GM23248 (cell line): Measurements from ENCODE around the gene MYLK. TPM values are rescaled to one million over a fixed set of nuclear protein-coding genes. Genes with fewer than 3 reads are reported as not detected.

Experiments used
- DNase-seq: peaks from one replicate; pipeline ENCODE4 v3.0.0-alpha.2; 2015
- H2AFZ ChIP-seq: fragments of 200-600 bp; sonication (generic); 2 replicates; pipeline ENCODE4 v1.6.1; 2016; ENCODE audit warnings: antibody characterized with exemption
- H3F3A ChIP-seq: fragments of 200-600 bp; sonication (generic); 2 replicates; pipeline ENCODE4 v1.6.1; 2016; ENCODE audit warnings: mild to moderate bottlenecking, antibody characterized with exemption, mixed run types; ENCODE audit not compliant: insufficient read depth
- H3K27ac ChIP-seq: fragments of 200-600 bp; sonication (generic); 2 replicates; pipeline ENCODE4 v1.5.1; 2016; ENCODE audit warnings: mild to moderate bottlenecking
- H3K27me3 ChIP-seq: fragments of 200-600 bp; sonication (generic); replicated peaks from 2 replicates; pipeline ENCODE4 v1.6.1; 2016; ENCODE audit warnings: mild to moderate bottlenecking; ENCODE audit not compliant: insufficient read depth
- H3K36me3 ChIP-seq: fragments of 200-600 bp; sonication (generic); 2 replicates; pipeline ENCODE4 v1.6.1; 2016; ENCODE audit warnings: low read depth, mild to moderate bottlenecking
- H3K4me1 ChIP-seq: fragments of 200-600 bp; sonication (generic); 2 replicates; pipeline ENCODE4 v1.6.1; 2016; ENCODE audit warnings: mild to moderate bottlenecking; ENCODE audit not compliant: insufficient read depth
- H3K4me2 ChIP-seq: fragments of 200-600 bp; sonication (generic); one replicate; pipeline ENCODE4 v1.6.1; 2016; ENCODE audit warnings: mild to moderate bottlenecking; ENCODE audit not compliant: unreplicated experiment
- H3K4me3 ChIP-seq: fragments of 200-600 bp; sonication (generic); 2 replicates; pipeline ENCODE4 v1.5.1; 2016; ENCODE audit warnings: mild to moderate bottlenecking
- H3K79me2 ChIP-seq: fragments of 200-600 bp; sonication (generic); 2 replicates; pipeline ENCODE4 v1.6.1; 2016; ENCODE audit warnings: mild to moderate bottlenecking; ENCODE audit not compliant: insufficient read depth
- H3K9ac ChIP-seq: fragments of 200-600 bp; sonication (generic); 2 replicates; pipeline ENCODE4 v1.6.1; 2016; ENCODE audit warnings: mild to moderate bottlenecking
- H3K9me2 ChIP-seq: fragments of 200-600 bp; sonication (generic); 2 replicates; pipeline ENCODE4 v1.6.1; 2016; ENCODE audit warnings: mixed run types, mild to moderate bottlenecking, moderate library complexity; ENCODE audit not compliant: insufficient read depth
- H3K9me3 ChIP-seq: fragments of 200-600 bp; sonication (generic); one replicate; pipeline ENCODE4 v1.6.1; 2017; ENCODE audit warnings: low read depth
- H4K20me1 ChIP-seq: fragments of 200-600 bp; sonication (generic); 2 replicates; pipeline ENCODE4 v1.6.0; 2016; ENCODE audit not compliant: insufficient read depth
- EZH2 ChIP-seq: fragments of 200-600 bp; sonication (generic); IDR thresholded peaks from 2 replicates; pipeline ENCODE4 v1.6.1; 2018; ENCODE audit warnings: antibody characterized with exemption, mild to moderate bottlenecking; ENCODE audit not compliant: insufficient read depth, poor library complexity, severe bottlenecking
- EZH2phosphoT487 ChIP-seq: fragments of 200-600 bp; sonication (generic); IDR thresholded peaks from 2 replicates; pipeline ENCODE4 v1.6.1; 2018; ENCODE audit warnings: antibody characterized with exemption, moderate library complexity, mild to moderate bottlenecking, low read depth; ENCODE audit not compliant: insufficient read depth
- WGBS, 2 experiments: methylation state at CpG; one replicate each; pipeline ENCODE4 v1.1.6; 2015 to 2017; ENCODE audit warnings: low lambda C conversion rate in 2 of 2, low coverage in 1 of 2; ENCODE audit errors: missing lambda C conversion rate in 2 of 2; 5-methylcytosine and 5-hydroxymethylcytosine counted together
- in situ Hi-C: fragments of 300-500 bp; cut with MboI; formaldehyde crosslinking; loops from 2 replicates; pipeline ENCODE4 v1.15.0; 2020
- polyA plus RNA-seq: library from polyadenylated mRNA; unstranded; fragments of >200 nt; fragmentation: Nextera tagmentation; extraction: Ambion mirVana; gene quantifications from 2 replicates; pipeline ENCODE4 v1.2.1, GENCODE V29; 2016
- total RNA-seq: library from RNA; depleted of rRNA; stranded (reverse); fragments of >200 nt; shearing (Covaris generic); gene quantifications from 2 replicates; pipeline ENCODE4 v1.2.3, GENCODE V29; 2014; rRNA removed

The MYLK gene
- total RNA-seq (157 and 174 TPM in 2 replicates), polyA plus RNA-seq (110 TPM in 2 replicates)

- peak within 1 kb of the TSS; percentile 93 for H2AFZ ChIP-seq
- no peaks in the 10 kb centered on the region for H3K9me3 ChIP-seq
- H3K9me2 ChIP-seq, result no peaks in the 10 kb centered on the region
- in situ Hi-C loops, result no loop called here
- peak within 1 kb of the TSS; percentile 100 for H3K4me3 ChIP-seq
- DNase-seq, result peak; percentile 96
- H3K4me1 ChIP-seq, result peaks cover 17% of the 10 kb centered on the region
- 0 out of 2 replicates have a peak, but pooled peaks cover 2% of the 10 kb centered on the region for H3K36me3 ChIP-seq
- no peaks in the 10 kb centered on the region for H4K20me1 ChIP-seq
- H3K4me2 ChIP-seq, result peak within 1 kb of the TSS; percentile 91
- peaks cover 47% of the 10 kb centered on the region for H3K79me2 ChIP-seq
- WGBS, 2 experiments, result 3 to 5% methylated on average over 42 to 47 of the region's 70 CpGs
- H3F3A ChIP-seq, result 0 out of 2 replicates have a peak, but pooled peaks cover 4% of the 10 kb centered on the region
- H3K27ac ChIP-seq, result 0 out of 2 replicates have a peak within 1 kb of the TSS, but pooled peaks have one; percentile 8
- H3K9ac ChIP-seq, result peak within 1 kb of the TSS; percentile 86
- TF ChIP-seq EZH2 (no peak), EZH2phosphoT487 (no peak)
- H3K27me3 ChIP-seq, result no peaks in the 10 kb centered on the region
Observed at GRCh38 chr3:123884203-123884831, at the start of gene MYLK. Gene MYLK (minus strand): TSS chr3:123884332. CDS start chr3:123793841, 90,491 bp downstream.

- no peak for TF ChIP-seq EZH2
- TF ChIP-seq EZH2phosphoT487, result no peak
Observed at GRCh38 chr3:123930445-123930844, 46.3 kb upstream of the MYLK start.

GRCh38 chr3:123929325-123929724 is 45.2 kb upstream of the MYLK start:
- no peak overlapping the region for H3K9ac ChIP-seq
- no peaks in the 10 kb centered on the region for H3K27me3 ChIP-seq
- no peaks in the 10 kb centered on the region for H4K20me1 ChIP-seq
- no peaks in the 10 kb centered on the region for H3K9me3 ChIP-seq
- no peaks in the 10 kb centered on the region for H3F3A ChIP-seq
- H2AFZ ChIP-seq, result no peak overlapping the region
- H3K4me3 ChIP-seq, result no peak overlapping the region
- no peaks in the 10 kb centered on the region for H3K4me1 ChIP-seq
- H3K9me2 ChIP-seq, result no peaks in the 10 kb centered on the region
- H3K27ac ChIP-seq, result no peak overlapping the region
- TF ChIP-seq EZH2phosphoT487, result no peak
- TF ChIP-seq EZH2, result no peak
- H3K4me2 ChIP-seq, result no peak overlapping the region
- H3K79me2 ChIP-seq, result no peaks in the 10 kb centered on the region
- H3K36me3 ChIP-seq, result peaks cover 56% of the 10 kb centered on the region
- 97% methylated on average over 9 of the region's 9 CpGs for WGBS, 2 experiments
- no peak for DNase-seq
- in situ Hi-C loops, result no loop called here

More at GRCh38 chr3:123930445-123930844, 46.3 kb upstream of the MYLK start:
- no peaks in the 10 kb centered on the region for H3F3A ChIP-seq
- H3K79me2 ChIP-seq, result no peaks in the 10 kb centered on the region
- no peaks in the 10 kb centered on the region for H4K20me1 ChIP-seq
- no peak overlapping the region for H3K4me3 ChIP-seq
- in situ Hi-C loops, result no loop called here
- no peak overlapping the region for H3K9ac ChIP-seq
- H3K9me3 ChIP-seq, result no peaks in the 10 kb centered on the region
- peaks cover 57% of the 10 kb centered on the region for H3K36me3 ChIP-seq
- no peaks in the 10 kb centered on the region for H3K4me1 ChIP-seq
- H2AFZ ChIP-seq, result no peak overlapping the region
- DNase-seq, result peak; percentile 25
- H3K27ac ChIP-seq, result no peak overlapping the region
- H3K4me2 ChIP-seq, result no peak overlapping the region
- no peaks in the 10 kb centered on the region for H3K27me3 ChIP-seq
- H3K9me2 ChIP-seq, result no peaks in the 10 kb centered on the region

GRCh38 chr3:123926396-123926795 is 42.3 kb upstream of the MYLK start:
- no peak overlapping the region for H3K4me2 ChIP-seq
- no peak overlapping the region for H3K9ac ChIP-seq
- no peak overlapping the region for H2AFZ ChIP-seq
- H4K20me1 ChIP-seq, result no peaks in the 10 kb centered on the region
- no peaks in the 10 kb centered on the region for H3K27me3 ChIP-seq
- peaks cover 6% of the 10 kb centered on the region for H3K9me3 ChIP-seq
- H3K4me3 ChIP-seq, result no peak overlapping the region
- DNase-seq, result no peak
- no peak for TF ChIP-seq EZH2phosphoT487
- TF ChIP-seq EZH2, result no peak
- peaks cover 60% of the 10 kb centered on the region for H3K36me3 ChIP-seq
- in situ Hi-C loops, result no loop called here
- H3K9me2 ChIP-seq, result no peaks in the 10 kb centered on the region
- H3K27ac ChIP-seq, result no peak overlapping the region
- H3K79me2 ChIP-seq, result no peaks in the 10 kb centered on the region
- H3F3A ChIP-seq, result no peaks in the 10 kb centered on the region
- H3K4me1 ChIP-seq, result no peaks in the 10 kb centered on the region

- DNase-seq, result no peak
- H3K9ac ChIP-seq, result no peak overlapping the region
- H3K27ac ChIP-seq, result no peak overlapping the region
- no peaks in the 10 kb centered on the region for H3K9me2 ChIP-seq
- peaks cover 6% of the 10 kb centered on the region for H3K9me3 ChIP-seq
- H3K4me1 ChIP-seq, result no peaks in the 10 kb centered on the region
- no peaks in the 10 kb centered on the region for H3K79me2 ChIP-seq
- TF ChIP-seq EZH2phosphoT487 (no peak), EZH2 (no peak)
- H4K20me1 ChIP-seq, result no peaks in the 10 kb centered on the region
- H3K27me3 ChIP-seq, result no peaks in the 10 kb centered on the region
- in situ Hi-C loops, result no loop called here
- H3K36me3 ChIP-seq, result peaks cover 48% of the 10 kb centered on the region
- H2AFZ ChIP-seq, result no peak overlapping the region
- no peak overlapping the region for H3K4me3 ChIP-seq
- H3K4me2 ChIP-seq, result no peak overlapping the region
- no peaks in the 10 kb centered on the region for H3F3A ChIP-seq
Observed at GRCh38 chr3:123920868-123921267, 36.7 kb upstream of the MYLK start.
